Measurements from ENCODE around the gene BMP6. TPM values are rescaled to one million over a fixed set of nuclear protein-coding genes. Genes with fewer than 3 reads are reported as not detected.

The BMP6 gene
- total RNA-seq, 1 experiment from 2014 or later, result 1.9 TPM

GRCh38 chr6:7759320-7759719, 33.4 kb downstream of the BMP6 start:
- ChIA-PET POLR2A (ENCODE audit: low non-redundant PET) (no interaction called here), CTCF (no interaction called here)
- Histone ChIP-seq H3K9me3 (ENCODE audit: low read depth, low read length, poor library complexity, severe bottlenecking) (no peaks in the 10 kb centered on the region), H3K4me1 (ENCODE audit: insufficient read depth, low read length, poor library complexity, severe bottlenecking) (no peaks in the 10 kb centered on the region), H3K4me3 (ENCODE audit: low read depth, low read length, poor library complexity, severe bottlenecking) (no peak overlapping the region), H3K27me3 (replicated peaks; ENCODE audit: insufficient read depth, low read depth, low read length, poor library complexity) (no peaks in the 10 kb centered on the region), H3K36me3 (ENCODE audit: insufficient read depth, low read length, poor library complexity, severe bottlenecking) (no peaks in the 10 kb centered on the region), H3K27ac (ENCODE audit: low read depth, low read length, poor library complexity, severe bottlenecking) (no peak overlapping the region)
- no peak for DNase-seq (ENCODE audit: low spot score)
- intact Hi-C loops (cut with micrococcal nuclease; ENCODE audit: unreplicated experiment), result no loop called here
- BruUV-seq (replicated peaks), result no TSS peak
- TF ChIP-seq, protein P1, sequence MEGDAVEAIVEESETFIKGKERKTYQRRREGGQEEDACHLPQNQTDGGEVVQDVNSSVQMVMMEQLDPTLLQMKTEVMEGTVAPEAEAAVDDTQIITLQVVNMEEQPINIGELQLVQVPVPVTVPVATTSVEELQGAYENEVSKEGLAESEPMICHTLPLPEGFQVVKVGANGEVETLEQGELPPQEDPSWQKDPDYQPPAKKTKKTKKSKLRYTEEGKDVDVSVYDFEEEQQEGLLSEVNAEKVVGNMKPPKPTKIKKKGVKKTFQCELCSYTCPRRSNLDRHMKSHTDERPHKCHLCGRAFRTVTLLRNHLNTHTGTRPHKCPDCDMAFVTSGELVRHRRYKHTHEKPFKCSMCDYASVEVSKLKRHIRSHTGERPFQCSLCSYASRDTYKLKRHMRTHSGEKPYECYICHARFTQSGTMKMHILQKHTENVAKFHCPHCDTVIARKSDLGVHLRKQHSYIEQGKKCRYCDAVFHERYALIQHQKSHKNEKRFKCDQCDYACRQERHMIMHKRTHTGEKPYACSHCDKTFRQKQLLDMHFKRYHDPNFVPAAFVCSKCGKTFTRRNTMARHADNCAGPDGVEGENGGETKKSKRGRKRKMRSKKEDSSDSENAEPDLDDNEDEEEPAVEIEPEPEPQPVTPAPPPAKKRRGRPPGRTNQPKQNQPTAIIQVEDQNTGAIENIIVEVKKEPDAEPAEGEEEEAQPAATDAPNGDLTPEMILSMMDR (conservative IDR thresholded peaks at IDR 0.05; ENCODE audit: low read depth, low read length), result no peak
- no peak for TF ChIP-seq EZH2 (IDR thresholded peaks at IDR 0.05; ENCODE audit: borderline replicate concordance, low read depth, low read length, poor library complexity, severe bottlenecking)

DNA sequence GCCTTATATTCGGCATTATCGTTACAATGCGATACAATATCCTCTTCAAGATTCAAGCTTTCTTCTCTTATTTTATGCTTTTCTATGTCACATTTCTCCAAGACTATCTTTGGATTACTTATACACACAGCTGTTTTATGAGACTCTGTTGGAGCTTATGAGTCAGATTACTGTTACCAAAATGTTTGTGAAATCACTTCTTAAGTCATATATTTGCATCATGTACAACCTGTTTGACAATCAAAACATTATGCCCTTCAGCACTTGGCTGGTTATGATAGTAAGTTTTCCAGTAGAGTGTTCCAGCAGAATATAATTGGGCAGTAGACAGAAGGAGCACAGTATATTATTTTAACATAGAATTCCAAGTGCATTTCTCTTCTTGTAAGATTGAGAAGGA, 35.2 kb downstream of the BMP6 start:
- Histone ChIP-seq H3K27ac (ENCODE audit: low read depth, low read length, poor library complexity, severe bottlenecking) (no peak overlapping the region), H3K4me1 (ENCODE audit: insufficient read depth, low read length, poor library complexity, severe bottlenecking) (no peaks in the 10 kb centered on the region), H3K36me3 (ENCODE audit: insufficient read depth, low read length, poor library complexity, severe bottlenecking) (no peaks in the 10 kb centered on the region), H3K4me3 (ENCODE audit: low read depth, low read length, poor library complexity, severe bottlenecking) (no peak overlapping the region), H3K9me3 (ENCODE audit: low read depth, low read length, poor library complexity, severe bottlenecking) (no peaks in the 10 kb centered on the region), H3K27me3 (replicated peaks; ENCODE audit: insufficient read depth, low read depth, low read length, poor library complexity) (no peaks in the 10 kb centered on the region)
- intact Hi-C loops (cut with micrococcal nuclease; ENCODE audit: unreplicated experiment), result no loop called here
- TF ChIP-seq EZH2 (IDR thresholded peaks at IDR 0.05; ENCODE audit: borderline replicate concordance, low read depth, low read length, poor library complexity, severe bottlenecking), result no peak
- TF ChIP-seq, protein P1 (conservative IDR thresholded peaks at IDR 0.05; ENCODE audit: low read depth, low read length), result no peak
- ChIA-PET CTCF (no interaction called here), POLR2A (ENCODE audit: low non-redundant PET) (no interaction called here)
- BruUV-seq (replicated peaks), result no TSS peak
- DNase-seq (ENCODE audit: low spot score), result no peak

- CTCF ChIA-PET, result no interaction called here
Measured at GRCh38 chr6:7762760-7763159, 36.9 kb downstream of the BMP6 start.

More at GRCh38 chr6:7762760-7763159, 36.9 kb downstream of the BMP6 start:
- TF ChIP-seq, protein P1 (conservative IDR thresholded peaks at IDR 0.05; ENCODE audit: low read depth, low read length), result no peak
- TF ChIP-seq EZH2 (IDR thresholded peaks at IDR 0.05; ENCODE audit: borderline replicate concordance, low read depth, low read length, poor library complexity, severe bottlenecking), result no peak
- H3K27me3 ChIP-seq (replicated peaks; ENCODE audit: insufficient read depth, low read depth, low read length, poor library complexity), result no peaks in the 10 kb centered on the region
- H3K9me3 ChIP-seq (ENCODE audit: low read depth, low read length, poor library complexity, severe bottlenecking), result no peaks in the 10 kb centered on the region
- DNase-seq (ENCODE audit: low spot score), result no peak
- POLR2A ChIA-PET (ENCODE audit: low non-redundant PET), result no interaction called here
- no peak overlapping the region for H3K4me3 ChIP-seq (ENCODE audit: low read depth, low read length, poor library complexity, severe bottlenecking)
- H3K4me1 ChIP-seq (ENCODE audit: insufficient read depth, low read length, poor library complexity, severe bottlenecking), result no peaks in the 10 kb centered on the region
- intact Hi-C loops (cut with micrococcal nuclease; ENCODE audit: unreplicated experiment), result no loop called here
- BruUV-seq (replicated peaks), result no TSS peak
- no peak overlapping the region for H3K27ac ChIP-seq (ENCODE audit: low read depth, low read length, poor library complexity, severe bottlenecking)
- H3K36me3 ChIP-seq (ENCODE audit: insufficient read depth, low read length, poor library complexity, severe bottlenecking), result no peaks in the 10 kb centered on the region
